HG02623 (cell line): ENCODE data around the gene GPR146.
A peak's percentile ranks its signal among the peaks of the same experiment; 100 is the strongest.
"Not testable (repeated sequence)": the region's sequence is repeated elsewhere in the genome, so short reads cannot be mapped to it uniquely, and the experiment has no call there.

ENCODE experiments used
- ATAC-seq: cut with Tn5 transposase; IDR thresholded peaks from one replicate; pipeline ENCODE4 v1.9.1; 2021; ENCODE audit warnings: moderate library complexity; ENCODE audit not compliant: unreplicated experiment

The GPR146 gene

GRCh38 chr7:1044189-1045068 lies at the start of gene GPR146:
TSS of gene GPR146 (plus strand) at chr7:1044546. CDS start at chr7:1057516, 12,970 bp downstream.
- peak; percentile 86 for ATAC-seq

- no peak for ATAC-seq
Measured at GRCh38 chr7:994592-995308, 49.6 kb upstream of the GPR146 start.

DNA sequence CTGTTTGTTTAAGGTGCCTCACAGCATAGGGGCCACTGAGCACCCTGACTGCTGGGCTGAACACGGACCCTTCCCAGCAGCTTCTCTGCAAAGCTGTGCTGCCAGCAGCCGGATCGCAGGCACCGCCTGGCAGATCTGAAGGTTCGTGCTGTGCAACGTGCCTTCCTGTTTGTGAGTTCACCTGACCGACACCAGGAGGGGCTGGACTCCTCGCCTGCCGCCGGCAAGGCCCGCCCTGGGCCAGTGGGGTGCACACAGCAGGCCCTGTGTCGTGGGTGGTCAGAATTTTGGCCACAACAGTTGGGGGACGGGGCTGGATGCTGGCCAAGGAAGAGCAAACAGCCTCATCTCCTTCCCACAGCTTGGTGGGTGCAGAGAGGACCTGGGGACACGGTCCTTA lies 48.8 kb upstream of the GPR146 start:
- no peak for ATAC-seq

- ATAC-seq: no peak
Measured at GRCh38 chr7:996079-996872, 48.1 kb upstream of the GPR146 start.

- ATAC-seq: no peak
Measured at GRCh38 chr7:997404-998395, 46.6 kb upstream of the GPR146 start.

DNA sequence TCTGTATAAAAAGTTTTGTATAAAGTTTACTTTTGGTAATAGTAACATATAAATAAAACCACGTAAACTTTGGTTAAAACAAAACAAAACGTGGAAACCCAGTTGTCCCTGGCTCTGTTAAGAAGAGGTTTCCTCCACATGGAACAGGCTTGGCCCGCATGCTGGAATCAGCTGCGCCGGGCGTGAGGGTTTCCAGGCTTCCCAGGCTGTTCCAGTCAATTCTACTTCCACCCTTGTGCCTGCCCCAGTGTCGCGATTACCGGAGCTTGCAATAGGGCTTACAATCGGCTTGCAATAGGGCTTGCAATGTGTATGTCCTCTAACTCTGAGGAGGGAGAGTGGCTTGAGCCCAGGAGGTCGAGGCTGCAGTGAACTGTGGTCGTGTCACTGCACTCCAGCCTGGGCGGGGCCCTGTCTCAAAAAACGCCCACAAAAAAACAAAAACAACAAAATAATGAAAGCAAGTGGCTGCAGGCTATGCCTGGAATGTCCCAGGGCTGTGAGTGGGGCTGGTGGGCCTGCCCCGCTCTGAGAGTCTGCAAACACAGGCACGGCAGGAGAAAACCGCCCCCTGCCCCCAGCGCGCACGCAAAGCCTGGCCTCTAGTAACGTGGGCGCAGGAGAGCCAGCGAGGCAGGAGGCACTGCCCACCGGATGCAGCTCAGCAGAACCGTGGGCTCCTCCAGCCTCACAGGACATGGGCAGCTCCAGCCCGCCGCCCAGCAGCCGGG lies 45.0 kb upstream of the GPR146 start:
- ATAC-seq: no peak

- ATAC-seq: no peak
Measured at GRCh38 chr7:999941-1000935, 44.1 kb upstream of the GPR146 start.

GRCh38 chr7:1001069-1001770 lies 43.1 kb upstream of the GPR146 start:
- ATAC-seq: not testable (repeated sequence)

DNA sequence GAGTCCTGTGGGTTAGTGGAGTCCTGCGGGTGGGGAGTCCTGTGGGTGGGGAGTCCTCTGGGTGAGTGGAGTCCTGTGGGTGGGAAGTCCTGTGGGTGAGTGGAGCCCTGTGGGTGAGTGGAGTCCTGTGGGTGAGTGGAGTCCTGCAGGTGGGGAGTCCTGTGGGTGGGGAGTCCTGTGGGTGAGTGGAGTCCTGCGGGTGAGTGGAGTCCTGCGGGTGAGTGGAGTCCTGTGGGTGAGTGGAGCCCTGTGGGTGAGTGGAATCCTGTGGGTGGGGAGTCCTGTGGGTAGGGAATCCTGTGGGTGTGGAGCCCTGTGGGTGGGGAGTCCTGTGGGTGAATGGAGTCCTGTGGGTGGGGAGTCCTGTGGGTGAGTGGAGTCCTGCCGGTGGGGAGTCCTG lies 42.3 kb upstream of the GPR146 start:
- ATAC-seq: not testable (repeated sequence)

DNA sequence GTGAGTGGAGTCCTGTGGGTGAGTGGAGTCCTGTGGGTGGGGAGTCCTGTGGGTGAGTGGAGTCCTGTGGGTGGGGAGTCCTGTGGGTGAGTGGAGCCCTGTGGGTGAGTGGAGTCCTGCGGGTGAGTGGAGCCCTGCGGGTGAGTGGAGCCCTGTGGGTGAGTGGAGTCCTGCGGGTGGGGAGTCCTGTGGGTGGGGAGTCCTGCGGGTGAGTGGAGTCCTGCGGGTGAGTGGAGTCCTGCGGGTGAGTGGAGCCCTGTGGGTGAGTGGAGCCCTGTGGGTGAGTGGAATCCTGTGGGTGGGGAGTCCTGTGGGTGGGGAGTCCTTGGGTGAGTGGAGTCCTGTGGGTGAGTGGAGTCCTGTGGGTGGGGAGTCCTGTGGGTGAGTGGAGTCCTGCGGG lies 41.9 kb upstream of the GPR146 start:
- ATAC-seq: not testable (repeated sequence)

DNA sequence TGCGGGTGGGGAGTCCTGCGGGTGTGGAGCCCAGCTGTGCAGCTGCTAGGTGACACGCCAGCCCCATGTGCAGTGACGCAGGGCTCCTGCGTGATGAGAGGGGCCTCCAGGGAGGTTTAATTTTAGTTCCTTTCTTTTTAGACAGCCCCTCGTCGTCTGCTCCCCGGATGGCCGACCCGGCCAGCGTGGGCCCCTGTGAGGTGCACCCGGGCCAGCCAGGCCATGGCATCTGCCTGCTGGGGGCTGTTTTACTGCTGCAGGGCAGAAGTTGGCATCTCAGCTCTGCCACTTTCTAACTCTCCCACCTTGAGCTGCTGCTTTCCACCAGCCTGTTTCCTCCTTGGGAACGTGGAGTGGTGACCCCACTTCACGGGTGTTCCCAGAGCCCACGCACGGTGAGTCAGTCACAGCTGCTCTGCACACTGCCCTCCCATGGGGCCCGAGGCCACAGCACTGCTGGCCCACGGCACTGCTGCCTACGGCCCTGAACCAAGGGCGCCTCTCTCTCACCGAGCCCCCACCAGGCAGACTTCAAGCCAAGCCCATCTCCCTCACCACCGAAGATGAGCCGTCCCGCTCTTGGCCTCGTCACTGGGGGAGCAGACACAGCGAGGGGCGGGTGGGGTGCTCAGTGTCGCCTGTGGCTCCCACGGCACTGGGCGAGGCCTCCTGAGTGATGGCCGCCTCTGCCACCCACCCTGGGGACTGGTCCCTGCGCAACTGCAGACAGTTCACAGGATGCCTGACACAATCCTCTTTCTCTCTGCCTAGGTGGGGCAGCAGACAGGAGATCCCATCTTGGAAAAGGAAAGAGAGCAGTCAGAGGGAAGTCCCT lies 40.1 kb upstream of the GPR146 start:
- ATAC-seq: no peak

GRCh38 chr7:1005303-1005702 lies 39.0 kb upstream of the GPR146 start:
- no peak for ATAC-seq

DNA sequence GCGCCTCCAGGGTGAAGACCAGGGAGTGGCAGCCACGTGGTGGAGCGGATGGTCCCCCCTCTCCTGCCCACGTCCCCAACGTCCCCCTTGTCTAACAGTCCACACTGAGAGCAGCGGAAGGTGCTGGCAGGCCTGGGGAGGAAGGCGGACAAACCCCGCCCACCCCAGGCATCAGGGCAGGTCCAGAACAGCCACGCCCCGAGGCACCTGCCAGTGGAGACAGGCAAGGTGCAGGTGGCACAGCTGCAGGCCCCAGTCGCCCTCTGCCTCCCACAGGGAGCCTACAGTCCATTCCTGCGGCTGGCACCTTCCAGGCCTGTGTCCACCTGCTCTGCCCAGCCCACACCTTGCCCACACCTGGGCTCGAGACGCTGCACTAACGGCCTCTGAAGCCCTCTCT lies 36.4 kb upstream of the GPR146 start:
- no peak for ATAC-seq

- no peak for ATAC-seq
Measured at GRCh38 chr7:1008733-1009363, 35.5 kb upstream of the GPR146 start.

- ATAC-seq: no peak
Measured at GRCh38 chr7:1009747-1010146, 34.6 kb upstream of the GPR146 start.

DNA sequence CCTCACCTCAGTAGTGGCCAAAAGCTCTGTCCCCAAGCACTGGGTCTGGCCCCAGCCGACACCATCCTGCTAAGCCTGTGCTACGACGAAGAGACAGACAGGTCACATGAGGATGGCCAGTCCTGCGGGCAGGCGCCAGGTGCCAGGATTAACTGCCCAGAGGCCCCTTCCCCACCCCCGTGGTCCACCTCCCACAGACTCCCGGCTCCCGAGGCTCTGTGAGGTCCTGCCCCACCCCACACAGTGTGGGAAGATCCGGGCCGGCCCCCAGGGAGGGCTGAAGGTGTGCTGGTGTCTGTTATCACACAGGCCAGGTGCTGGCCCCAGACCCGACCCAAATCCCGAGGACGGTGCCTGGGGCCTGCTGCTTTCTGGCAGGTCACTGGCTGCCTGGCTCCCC lies 34.1 kb upstream of the GPR146 start:
- ATAC-seq: no peak
